GM18858 (cell line): ENCODE measurements around the gene AP1G2.

Experiments used
- ATAC-seq: cut with Tn5 transposase; IDR thresholded peaks from one replicate; pipeline ENCODE4 v1.9.1; 2021; ENCODE audit not compliant: unreplicated experiment

The AP1G2 gene

GRCh38 chr14:23572524-23572828 is 4.9 kb upstream of the AP1G2 start:
- ATAC-seq, result no peak

- ATAC-seq, result no peak
Measured at GRCh38 chr14:23571701-23572523, 4.3 kb upstream of the AP1G2 start.

GRCh38 chr14:23570806-23571483 is 3.4 kb upstream of the AP1G2 start:
- ATAC-seq, result no peak

- no peak for ATAC-seq
Measured at GRCh38 chr14:23569443-23570151, 2.0 kb upstream of the AP1G2 start.

- ATAC-seq, result no peak
Measured at GRCh38 chr14:23568600-23569331, 1.2 kb upstream of the AP1G2 start.

- no peak for ATAC-seq
Measured at GRCh38 chr14:23568021-23568599, 519 bp upstream of the AP1G2 start.

GRCh38 chr14:23566778-23567185 is 809 bp downstream of the AP1G2 start:
- ATAC-seq, result no peak

GRCh38 chr14:23566112-23566777 is 1.3 kb downstream of the AP1G2 start:
- no peak for ATAC-seq

GRCh38 chr14:23565626-23566025 is 2.0 kb downstream of the AP1G2 start:
- no peak for ATAC-seq

- no peak for ATAC-seq
Measured at GRCh38 chr14:23564876-23565275, 2.7 kb downstream of the AP1G2 start.

GRCh38 chr14:23564181-23564812 is 3.3 kb downstream of the AP1G2 start:
- no peak for ATAC-seq

GRCh38 chr14:23563473-23564180 is 4.0 kb downstream of the AP1G2 start:
- no peak for ATAC-seq

GRCh38 chr14:23562822-23563472 is 4.6 kb downstream of the AP1G2 start:
- ATAC-seq, result no peak

GRCh38 chr14:23561873-23562821 is 5.4 kb downstream of the AP1G2 start:
- ATAC-seq, result no peak

GRCh38 chr14:23561259-23561658 is 6.3 kb downstream of the AP1G2 start:
- no peak for ATAC-seq

GRCh38 chr14:23559926-23560520 is 7.6 kb downstream of the AP1G2 start:
- no peak for ATAC-seq
